KMS-11 (cell line): ENCODE measurements around the gene SOX10.

Source experiments
- H2AFZ ChIP-seq: fragments of 200-600 bp; sonication (generic); 2 replicates; pipeline ENCODE4 v1.6.1; 2016; ENCODE audit warnings: antibody characterized with exemption, mixed run types, low read depth
- H3K27ac ChIP-seq: fragments of 200-600 bp; sonication (generic); 2 replicates; pipeline ENCODE4 v1.6.1; 2016; ENCODE audit warnings: mild to moderate bottlenecking, mixed run types
- H3K27me3 ChIP-seq: fragments of 200-600 bp; sonication (generic); 2 replicates; pipeline ENCODE4 v1.6.1; 2017; ENCODE audit warnings: mild to moderate bottlenecking, low read depth, mixed run types, moderate library complexity; ENCODE audit not compliant: insufficient read depth
- H3K36me3 ChIP-seq: fragments of 200-600 bp; sonication (generic); 2 replicates; pipeline ENCODE4 v1.6.1; 2017; ENCODE audit warnings: mild to moderate bottlenecking, mixed run types; ENCODE audit not compliant: insufficient read depth
- H3K4me1 ChIP-seq: fragments of 200-600 bp; sonication (generic); 2 replicates; pipeline ENCODE4 v1.6.1; 2016; ENCODE audit warnings: mild to moderate bottlenecking, low read depth, mixed run types; ENCODE audit not compliant: poor library complexity, severe bottlenecking
- H3K4me2 ChIP-seq: fragments of 200-600 bp; sonication (generic); 2 replicates; pipeline ENCODE4 v1.7.0; 2016; ENCODE audit warnings: mild to moderate bottlenecking, mixed run types
- H3K4me3 ChIP-seq: fragments of 200-600 bp; sonication (generic); IDR thresholded peaks from 2 replicates; pipeline ENCODE4 v1.6.1; 2017; ENCODE audit warnings: low read depth, low read length, mixed read lengths; ENCODE audit not compliant: insufficient read depth
- H3K79me2 ChIP-seq: fragments of 200-600 bp; sonication (generic); 2 replicates; pipeline ENCODE4 v1.6.1; 2016; ENCODE audit warnings: low read depth, mixed run types; ENCODE audit not compliant: insufficient read depth
- H3K9ac ChIP-seq: fragments of 200-600 bp; sonication (generic); 2 replicates; pipeline ENCODE4 v1.6.1; 2016; ENCODE audit warnings: mild to moderate bottlenecking, mixed run types
- H4K20me1 ChIP-seq: fragments of 200-600 bp; sonication (generic); 2 replicates; pipeline ENCODE4 v1.6.1; 2016; ENCODE audit warnings: mild to moderate bottlenecking, mixed run types; ENCODE audit not compliant: insufficient read depth
- CTCF ChIP-seq: fragments of 200-600 bp; sonication (generic); conservative IDR thresholded peaks from 2 replicates; pipeline ENCODE4 v1.6.1; 2017; ENCODE audit warnings: low read depth, mild to moderate bottlenecking, antibody characterized with exemption, low read length, moderate library complexity, mixed read lengths

The SOX10 gene

GRCh38 chr22:37926771-37927636 is 57.4 kb downstream of the SOX10 start:
- Histone ChIP-seq H3K4me2 (no peak overlapping the region), H3K27me3 (no peaks in the 10 kb centered on the region), H4K20me1 (no peaks in the 10 kb centered on the region), H3K36me3 (no peaks in the 10 kb centered on the region), H3K4me1 (no peaks in the 10 kb centered on the region), H3K79me2 (no peaks in the 10 kb centered on the region), H2AFZ (no peak overlapping the region), H3K9ac (no peak overlapping the region), H3K27ac (no peak overlapping the region), H3K4me3 (no peak overlapping the region)
- TF ChIP-seq CTCF = no peak

GRCh38 chr22:37926358-37926757 is 58.0 kb downstream of the SOX10 start:
- TF ChIP-seq CTCF = no peak
- H3K36me3 ChIP-seq = no peaks in the 10 kb centered on the region
- H3K4me1 ChIP-seq = no peaks in the 10 kb centered on the region

GRCh38 chr22:37925767-37926166 is 58.6 kb downstream of the SOX10 start:
- no peaks in the 10 kb centered on the region for H3K4me1 ChIP-seq
- no peak for TF ChIP-seq CTCF
- H3K36me3 ChIP-seq = no peaks in the 10 kb centered on the region
- H3K27ac ChIP-seq = no peak overlapping the region
- no peaks in the 10 kb centered on the region for H4K20me1 ChIP-seq
- no peak overlapping the region for H3K4me2 ChIP-seq
- H3K4me3 ChIP-seq = no peak overlapping the region
- no peaks in the 10 kb centered on the region for H3K27me3 ChIP-seq
- H3K9ac ChIP-seq = no peak overlapping the region
- no peak overlapping the region for H2AFZ ChIP-seq
- no peaks in the 10 kb centered on the region for H3K79me2 ChIP-seq

More at GRCh38 chr22:37926358-37926757, 58.0 kb downstream of the SOX10 start:
- Histone ChIP-seq H3K79me2 (no peaks in the 10 kb centered on the region), H2AFZ (no peak overlapping the region), H3K4me2 (no peak overlapping the region), H3K27me3 (no peaks in the 10 kb centered on the region), H3K4me3 (no peak overlapping the region), H4K20me1 (no peaks in the 10 kb centered on the region), H3K27ac (no peak overlapping the region), H3K9ac (no peak overlapping the region)

GRCh38 chr22:37925330-37925729 is 59.0 kb downstream of the SOX10 start:
- H3K9ac ChIP-seq = no peak overlapping the region
- H3K4me2 ChIP-seq = no peak overlapping the region
- H4K20me1 ChIP-seq = no peaks in the 10 kb centered on the region
- no peak for TF ChIP-seq CTCF
- no peaks in the 10 kb centered on the region for H3K79me2 ChIP-seq
- H2AFZ ChIP-seq = no peak overlapping the region
- H3K4me1 ChIP-seq = no peaks in the 10 kb centered on the region
- no peak overlapping the region for H3K27ac ChIP-seq
- H3K36me3 ChIP-seq = no peaks in the 10 kb centered on the region
- no peaks in the 10 kb centered on the region for H3K27me3 ChIP-seq
- H3K4me3 ChIP-seq = no peak overlapping the region
